Activated CD8-positive, alpha-beta memory T cell treated with anti-CD3 and anti-CD28 coated beads, Interleukin-2, amount 50 U/mL, for 1 hour (primary cell): Measurements from ENCODE around the gene C1QBP.
"Not testable (repeated sequence)": the region's sequence is repeated elsewhere in the genome, so short reads cannot be mapped to it uniquely, and the experiment has no call there.

Source experiments
- DNase-seq: peaks from one replicate; pipeline ENCODE4 v3.0.0-alpha.2; 2020; ENCODE audit errors: extremely low read depth

The C1QBP gene

GRCh38 chr17:5431949-5432556, 6.9 kb downstream of the C1QBP start:
- no peak for DNase-seq

DNA sequence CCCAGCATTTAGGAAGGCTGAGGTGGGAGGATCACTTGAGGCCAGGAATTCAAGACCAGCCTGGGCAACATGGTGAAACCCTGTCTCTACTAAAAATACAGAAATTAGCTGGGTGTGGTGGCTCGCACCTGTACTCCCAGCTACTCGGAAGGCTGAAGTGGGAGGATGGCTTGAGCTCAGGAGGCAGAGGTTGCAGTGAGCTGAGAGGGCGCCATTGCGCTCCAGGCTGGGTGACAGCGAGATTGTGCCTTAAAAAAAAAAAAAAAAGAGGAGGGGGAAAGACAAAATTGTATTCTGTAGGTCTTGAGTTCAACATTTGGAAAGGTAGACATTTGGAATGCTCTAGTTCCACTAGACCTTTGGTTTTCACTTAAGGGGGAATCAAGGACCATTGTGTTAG, 7.7 kb downstream of the C1QBP start:
- DNase-seq: not testable (repeated sequence)

- DNase-seq: no peak
Observed at GRCh38 chr17:5430413-5430999, 8.4 kb downstream of the C1QBP start.

- no peak for DNase-seq
Observed at GRCh38 chr17:5429191-5429887, 9.6 kb downstream of the C1QBP start.

- DNase-seq: no peak
Observed at GRCh38 chr17:5425826-5426225, 13.1 kb downstream of the C1QBP start.

DNA sequence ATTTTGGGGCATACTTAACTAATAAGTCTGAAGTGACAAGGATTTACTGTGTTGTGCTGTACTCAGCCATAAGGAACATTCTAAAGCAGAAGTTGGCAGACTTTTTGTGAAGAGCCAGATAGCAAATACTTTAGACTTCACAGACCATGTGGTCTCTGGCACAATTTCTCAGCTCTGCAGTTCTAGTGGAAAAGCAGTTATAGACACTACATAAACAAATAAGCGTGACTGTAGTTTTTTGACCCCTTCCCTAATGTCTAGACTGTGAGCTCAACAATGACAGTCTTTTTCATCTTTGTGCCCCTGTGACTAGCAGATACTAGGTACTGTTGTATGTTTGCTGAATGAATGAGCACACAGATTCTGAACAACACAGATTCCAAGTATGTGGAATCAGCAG, 14.0 kb downstream of the C1QBP start:
- DNase-seq: no peak

DNA sequence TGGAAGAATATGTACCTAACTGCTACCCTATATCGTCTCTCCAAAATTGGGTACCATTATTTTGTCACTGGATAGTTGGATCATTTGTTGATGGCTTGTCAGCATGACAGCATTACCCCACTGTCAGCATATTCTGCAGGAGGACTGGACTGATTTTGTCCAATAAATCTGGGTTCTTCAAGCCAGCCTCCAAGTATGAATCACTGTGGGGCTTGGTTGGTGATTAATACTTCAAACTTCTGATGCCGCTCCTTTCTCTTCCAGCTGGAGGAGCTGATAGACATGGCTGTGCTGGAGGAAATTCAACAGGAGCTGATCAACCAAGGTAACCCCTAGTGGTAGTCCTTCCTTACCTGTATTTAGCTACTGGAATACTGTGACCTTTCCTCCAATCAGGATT, 16.4 kb downstream of the C1QBP start:
- no peak for DNase-seq

GRCh38 chr17:5419959-5420653, 18.8 kb downstream of the C1QBP start, which contains the start of gene RPAIN:
TSS of gene RPAIN (plus strand) at chr17:5420182. CDS start at chr17:5420211, 29 bp downstream.
- DNase-seq: peak; percentile 70

DNA sequence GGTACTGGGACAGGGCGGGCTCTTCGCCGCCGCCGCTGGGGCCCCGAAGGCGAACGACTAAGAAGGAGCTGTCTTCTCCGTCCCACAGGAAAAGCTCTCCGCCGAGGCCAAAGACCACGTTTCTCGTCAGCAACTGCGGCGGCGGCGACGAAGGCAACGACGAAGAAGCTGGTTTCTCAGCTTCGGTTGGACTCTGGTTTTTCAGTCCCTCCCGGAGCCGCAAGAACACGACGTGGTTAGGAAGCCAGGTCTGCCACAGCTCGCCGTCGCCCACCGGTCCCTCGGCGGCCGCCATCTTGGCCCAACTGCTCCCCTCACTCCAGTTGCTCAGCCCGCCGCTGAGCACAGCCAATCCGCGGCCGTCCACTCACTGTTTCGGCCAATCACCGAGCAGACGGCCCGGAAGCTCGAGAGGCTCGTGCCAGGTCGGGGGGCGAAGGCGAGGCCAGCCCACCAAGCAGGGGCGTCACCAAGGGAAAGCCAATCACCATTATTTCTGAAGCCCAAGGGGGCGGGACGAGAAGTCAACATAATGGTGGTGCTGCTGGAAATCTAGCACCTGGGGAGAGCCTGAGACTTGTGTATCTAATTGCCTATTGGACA, 19.5 kb downstream of the C1QBP start, which contains the start of gene NUP88:
NUP88 (minus strand) TSS at position 307 of the 603 bp plus-strand sequence; CDS start at position 295, 12 bp downstream.
- peak; percentile 87 for DNase-seq

DNA sequence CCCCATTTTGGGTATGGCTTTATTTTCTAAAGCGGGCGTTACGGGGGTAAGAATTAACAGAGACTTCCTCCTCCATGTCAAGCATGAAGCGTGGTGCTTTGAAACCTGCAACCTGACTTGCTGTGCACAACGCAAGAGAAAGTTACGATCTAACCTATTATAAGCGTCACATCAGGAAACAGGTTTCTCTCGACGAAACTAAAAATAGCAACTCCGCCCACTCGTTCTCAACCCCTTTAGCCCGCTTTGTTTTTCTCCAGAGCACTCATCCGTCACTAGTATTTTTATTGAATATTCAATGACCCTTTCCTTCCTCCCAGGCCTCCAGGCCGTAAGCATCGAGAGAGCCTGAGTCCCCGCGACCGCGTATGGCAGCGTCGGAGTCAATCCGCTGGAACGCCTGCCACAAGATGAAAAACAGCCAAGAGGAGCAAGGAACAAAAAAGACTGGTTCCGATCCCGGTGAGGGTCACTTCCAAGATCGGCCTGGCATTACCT, 20.0 kb downstream of the C1QBP start:
- peak; percentile 45 for DNase-seq

- no peak for DNase-seq
Observed at GRCh38 chr17:5416901-5417300, 22.1 kb downstream of the C1QBP start.

- no peak for DNase-seq
Observed at GRCh38 chr17:5413682-5414081, 25.3 kb downstream of the C1QBP start.

DNA sequence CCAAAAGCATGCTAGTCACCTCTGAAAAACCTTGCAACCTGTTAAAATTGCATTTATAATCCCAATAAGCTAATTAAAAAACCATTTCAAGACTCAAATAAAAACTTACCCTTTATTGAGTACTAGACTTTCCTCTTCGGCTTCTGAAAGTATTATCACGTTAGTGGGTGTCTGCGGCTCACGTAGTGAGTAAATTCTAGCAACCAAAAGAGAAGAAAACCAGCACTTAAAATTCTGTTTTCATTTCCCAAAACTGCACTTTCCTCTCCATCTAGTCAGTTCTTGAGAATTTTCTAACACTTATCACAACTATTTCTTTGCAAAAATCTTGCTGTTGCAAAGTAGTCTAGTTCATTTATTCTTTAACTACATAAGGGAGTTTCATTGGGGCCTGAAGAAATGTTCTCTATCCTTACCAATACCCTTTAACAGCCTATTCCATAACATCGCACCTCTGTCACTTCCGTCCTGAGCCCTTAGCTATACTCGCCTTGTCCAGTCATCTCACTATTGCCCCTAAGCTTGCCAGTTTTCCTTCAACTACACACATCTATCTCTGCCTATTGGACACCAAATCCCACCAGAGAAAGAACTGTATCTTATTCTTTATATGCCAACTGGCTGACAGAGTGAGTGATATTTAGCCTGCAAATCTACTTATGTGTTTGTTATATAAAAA, 28.2 kb downstream of the C1QBP start:
- no peak for DNase-seq

DNA sequence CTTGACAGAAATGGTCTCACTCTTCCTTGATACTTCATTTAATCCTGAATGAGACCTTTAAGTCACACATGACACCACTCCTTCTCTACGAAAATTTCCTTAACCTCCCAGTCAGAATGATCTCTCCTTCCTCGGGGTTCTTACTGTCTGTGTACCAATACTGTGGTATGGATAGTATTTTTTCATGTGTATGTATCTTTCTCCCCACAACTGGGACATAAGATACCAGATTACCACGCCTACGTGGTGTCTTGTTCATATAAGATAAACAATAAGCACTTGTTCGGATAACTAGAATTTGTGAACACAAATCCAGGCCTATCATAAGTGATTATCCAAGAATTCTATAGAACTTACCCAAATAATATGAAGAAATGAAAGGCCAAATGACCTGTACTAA, 30.8 kb downstream of the C1QBP start:
- DNase-seq: no peak

- no peak for DNase-seq
Observed at GRCh38 chr17:5405400-5405799, 33.6 kb downstream of the C1QBP start.

DNA sequence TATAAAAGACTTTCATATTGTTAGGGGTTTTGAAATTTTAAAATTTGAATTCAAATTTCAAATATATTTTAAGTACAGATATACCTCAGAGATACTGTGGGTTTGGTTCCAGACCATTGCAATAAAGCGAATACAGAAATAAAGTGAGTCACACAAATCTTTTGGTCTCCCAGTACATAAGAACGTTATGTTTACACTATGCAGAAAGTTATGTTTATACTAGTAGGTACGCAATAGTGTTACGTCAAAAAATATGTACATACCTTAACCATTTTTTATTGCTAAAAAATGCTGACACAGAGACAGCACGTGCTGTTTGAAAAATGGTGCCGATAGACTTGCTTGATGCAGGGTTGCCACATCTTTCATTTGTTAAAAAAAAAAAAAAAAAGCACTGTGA, 39.2 kb downstream of the C1QBP start:
- DNase-seq: no peak

DNA sequence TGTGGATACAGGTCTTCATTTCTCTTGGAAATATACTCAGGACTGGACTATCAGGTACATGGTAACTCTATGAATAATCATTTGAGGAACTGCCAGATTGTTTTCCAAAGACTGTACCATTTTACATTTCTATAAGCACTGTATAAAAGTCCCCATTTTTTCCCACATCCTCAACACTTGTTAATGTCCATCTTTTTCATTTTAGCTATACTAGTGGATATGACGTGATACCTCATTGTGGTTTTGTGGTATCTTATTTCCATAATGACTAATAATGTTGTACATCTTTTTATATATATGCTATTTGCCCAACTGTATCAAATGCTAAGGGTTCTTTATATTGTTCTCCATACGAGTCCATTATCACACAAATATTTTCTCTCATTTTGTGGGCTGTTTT, 42.3 kb downstream of the C1QBP start:
- DNase-seq: no peak

DNA sequence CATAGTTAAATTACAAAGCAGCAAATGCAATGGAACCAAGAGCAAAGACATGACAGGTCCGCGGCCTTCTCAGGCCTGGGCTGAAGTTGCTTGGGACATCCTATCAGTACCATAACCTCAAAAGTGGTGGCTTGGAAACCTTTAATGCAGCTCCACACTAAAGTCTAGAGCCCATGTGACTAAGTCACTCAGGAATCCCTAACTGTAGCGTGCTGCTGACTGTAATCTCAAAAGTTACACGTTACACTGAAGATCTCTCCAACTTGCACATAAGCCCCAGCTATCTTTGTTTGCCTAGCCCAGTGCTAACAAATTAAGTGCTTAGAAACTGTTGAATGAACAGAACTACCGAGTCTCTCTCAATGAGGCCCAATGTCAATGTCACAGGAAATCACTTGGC, 47.3 kb downstream of the C1QBP start:
- no peak for DNase-seq
